ENCODE data around the gene RAB14. TPM values are rescaled to one million over a fixed set of nuclear protein-coding genes. Genes with fewer than 3 reads are reported as not detected.
A peak's percentile ranks its signal among the peaks of the same experiment; 100 is the strongest.

Gene RAB14
- total and polyA plus RNA-seq, 10 of the 15 experiments (the other 5 are each of a cell fraction or from before 2014, with no cell fraction given) = 16.7 to 59.9 (median 25.4) TPM

- H4K20me1 ChIP-seq (ENCODE audit: control insufficient read depth, insufficient read depth) = no peaks in the 10 kb centered on the region
- no peak overlapping the region for H3K4me2 ChIP-seq (ENCODE audit: control insufficient read depth, insufficient read depth)
- H3K27me3 ChIP-seq (replicated peaks in 1 of 2; ENCODE audit: control insufficient read depth in 2 of 2, insufficient read depth in 2 of 2, low read length in 1 of 2) = no peaks in the 10 kb centered on the region
- POLR2A ChIA-PET = interaction anchor here (1.0 kb wide), 1 partner anchor 11 kb away, joined by 3 read pairs; no protein-coding TSS in a partner anchor
- no peaks in the 10 kb centered on the region for H3K9me3 ChIP-seq (replicated peaks; ENCODE audit: control insufficient read depth, insufficient read depth, low read length)
- H3K36me3 ChIP-seq (ENCODE audit: control insufficient read depth in 2 of 2, insufficient read depth in 2 of 2, low read length in 1 of 2) = peaks cover 21 to 32% of the 10 kb centered on the region in 2 experiments
- SMC1A ChIA-PET (ENCODE audit: uncharacterized antibody, unreplicated experiment) = interaction anchor here (1.0 to 1.5 kb wide), 2 partner anchors 11 to 21 kb away, joined by 3 to 4 read pairs; no protein-coding TSS in a partner anchor
- CTCF ChIA-PET = no interaction called here
- in situ Hi-C loops (cut with MboI) (no loop called here), intact Hi-C loops (cut with micrococcal nuclease; ENCODE audit: unreplicated experiment) (loop anchor here (10.0 kb wide), 1 partner anchor 165 kb away; no protein-coding TSS in a partner anchor)
- no TSS peak for BruUV-seq (replicated peaks)
- no peak overlapping the region for H2AFZ ChIP-seq (ENCODE audit: control insufficient read depth, low read depth, low read length)
- H3K79me2 ChIP-seq (ENCODE audit: control insufficient read depth, insufficient read depth, low read length) = no peaks in the 10 kb centered on the region
- no peak for DNase-seq (ENCODE audit: low read depth, low spot score)
- peak; percentile 41 for FAIRE-seq
- TF ChIP-seq ELK1 (IDR thresholded peaks at IDR 0.05; ENCODE audit: low read depth, low read length) (no peak), ZZZ3 (IDR thresholded peaks at IDR 0.05; ENCODE audit: control insufficient read depth, insufficient read length, low read depth) (no peak)
- H3K4me1 ChIP-seq (ENCODE audit: control insufficient read depth, insufficient read depth, low read length) = no peaks in the 10 kb centered on the region; the same call in none of the 2 replicates
- RAD21 ChIA-PET (ENCODE audit: unreplicated experiment) = no interaction called here
- no peak overlapping the region for H3K27ac ChIP-seq (ENCODE audit: control insufficient read depth, insufficient read depth)
- H3K9ac ChIP-seq (ENCODE audit: control insufficient read depth, insufficient read depth, low read length) = no peak overlapping the region
- no peak overlapping the region for H3K4me3 ChIP-seq
- no peak for ATAC-seq
- WGBS (ENCODE audit: insufficient coverage, insufficient replicate concordance, low lambda C conversion rate, missing lambda C conversion rate) = 100% methylated on average over 2 of the region's 2 CpGs
Observed at GRCh38 chr9:121150188-121150587, 51.5 kb downstream of the RAB14 start.

GRCh38 chr9:121144482-121144881 lies 57.2 kb downstream of the RAB14 start:
- Histone ChIP-seq H2AFZ (ENCODE audit: control insufficient read depth, low read depth, low read length) (no peak overlapping the region), H3K27ac (ENCODE audit: control insufficient read depth, insufficient read depth) (no peak overlapping the region), H3K27me3 (replicated peaks in 1 of 2; ENCODE audit: control insufficient read depth in 2 of 2, insufficient read depth in 2 of 2, low read length in 1 of 2) (no peaks in the 10 kb centered on the region), H3K79me2 (ENCODE audit: control insufficient read depth, insufficient read depth, low read length) (no peaks in the 10 kb centered on the region), H3K4me1 (ENCODE audit: control insufficient read depth, insufficient read depth, low read length) (no peaks in the 10 kb centered on the region), H3K4me3 (no peak overlapping the region), H3K9me3 (replicated peaks; ENCODE audit: control insufficient read depth, insufficient read depth, low read length) (no peaks in the 10 kb centered on the region), H3K9ac (ENCODE audit: control insufficient read depth, insufficient read depth, low read length) (no peak overlapping the region), H3K4me2 (ENCODE audit: control insufficient read depth, insufficient read depth) (no peak overlapping the region), H4K20me1 (ENCODE audit: control insufficient read depth, insufficient read depth) (no peaks in the 10 kb centered on the region), H3K36me3 (ENCODE audit: control insufficient read depth in 2 of 2, insufficient read depth in 2 of 2, low read length in 1 of 2) (peaks cover 36% of the 10 kb centered on the region in 2 experiments)
- RAD21 ChIA-PET (ENCODE audit: unreplicated experiment) = no interaction called here
- DNase-seq (ENCODE audit: low read depth, low spot score) = no peak
- WGBS (ENCODE audit: insufficient coverage, insufficient replicate concordance, low lambda C conversion rate, missing lambda C conversion rate) = 100% methylated on average over 2 of the region's 2 CpGs
- BruUV-seq (replicated peaks) = no TSS peak
- POLR2A ChIA-PET = interaction anchor here (1.2 kb wide), 1 partner anchor 388 kb away, joined by 3 read pairs; no protein-coding TSS in a partner anchor
- CTCF ChIA-PET = interaction anchor here (1.1 kb wide), 1 partner anchor 11 kb away, joined by 3 read pairs; no protein-coding TSS in a partner anchor
- SMC1A ChIA-PET (ENCODE audit: uncharacterized antibody, unreplicated experiment) = interaction anchor here (1.2 to 1.5 kb wide), 2 partner anchors 10 to 24 kb away, joined by 3 read pairs; no protein-coding TSS in a partner anchor
- intact Hi-C loops (cut with micrococcal nuclease; ENCODE audit: unreplicated experiment) = no loop called here
- no peak for ATAC-seq
- in situ Hi-C loops (cut with MboI) = no loop called here
- no peak for FAIRE-seq
- TF ChIP-seq NR2F1 (conservative IDR thresholded peaks at IDR 0.05) (no peak), POLR2AphosphoS2 (IDR thresholded peaks at IDR 0.05; ENCODE audit: low read depth, low read length) (no peak), MXI1 (IDR thresholded peaks at IDR 0.05; ENCODE audit: low read depth, low read length) (no peak), EGR1 (IDR thresholded peaks at IDR 0.05; ENCODE audit: borderline replicate concordance in 1 of 2, low read depth in 2 of 2, low read length in 2 of 2) (no peak), MLLT1 (IDR thresholded peaks at IDR 0.05) (no peak), CEBPZ (IDR thresholded peaks at IDR 0.05; ENCODE audit: low read depth, low read length) (no peak), IRF3 (IDR thresholded peaks at IDR 0.05) (no peak)
